Measurements from ENCODE around the gene CLPTM1L. TPM values are rescaled to one million over a fixed set of nuclear protein-coding genes. Genes with fewer than 3 reads are reported as not detected.
"Not testable (repeated sequence)": the region's sequence is repeated elsewhere in the genome, so short reads cannot be mapped to it uniquely, and the experiment has no call there.

CLPTM1L gene
- total RNA-seq, 2 donors from 2014 or later = 70.5 to 80.9 TPM

DNA sequence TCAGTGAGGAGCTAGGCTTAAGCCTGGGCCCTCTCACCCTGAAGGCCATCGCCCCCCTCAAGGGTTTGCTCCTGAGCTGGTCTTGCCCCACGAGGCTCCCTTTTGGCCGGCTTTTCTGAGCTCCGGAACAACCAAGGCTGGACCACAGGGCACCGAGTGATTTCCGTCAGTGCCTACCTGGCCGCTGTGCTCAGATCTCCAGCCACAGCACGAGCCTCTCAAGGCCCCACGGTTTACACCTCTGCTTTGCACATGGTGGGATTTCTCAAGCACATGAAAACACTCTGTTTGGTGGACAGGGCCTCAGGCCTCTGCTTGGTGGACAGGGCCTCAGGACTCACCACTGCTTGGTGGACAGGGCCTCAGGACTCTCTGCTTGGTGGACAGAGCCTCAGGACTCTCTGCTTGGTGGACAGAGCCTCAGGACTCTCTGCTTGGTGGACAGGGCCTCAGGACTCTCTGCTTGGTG is 15.8 kb downstream of the CLPTM1L start:
- Mint-ChIP-seq H3K27ac (peak overlapping the region; percentile 86), H3K27me3 (no peaks in the 10 kb centered on the region), H3K36me3 (ENCODE audit: low read depth) (peaks cover 24% of the 10 kb centered on the region), H3K4me3 (no peak overlapping the region), H3K4me1 (peaks cover 28% of the 10 kb centered on the region)
- no peaks in the 10 kb centered on the region for H3K9me3 ChIP-seq (ENCODE audit: control insufficient read depth, low read length, poor library complexity, severe bottlenecking)
- no peak for ATAC-seq
- no peak for DNase-seq

DNA sequence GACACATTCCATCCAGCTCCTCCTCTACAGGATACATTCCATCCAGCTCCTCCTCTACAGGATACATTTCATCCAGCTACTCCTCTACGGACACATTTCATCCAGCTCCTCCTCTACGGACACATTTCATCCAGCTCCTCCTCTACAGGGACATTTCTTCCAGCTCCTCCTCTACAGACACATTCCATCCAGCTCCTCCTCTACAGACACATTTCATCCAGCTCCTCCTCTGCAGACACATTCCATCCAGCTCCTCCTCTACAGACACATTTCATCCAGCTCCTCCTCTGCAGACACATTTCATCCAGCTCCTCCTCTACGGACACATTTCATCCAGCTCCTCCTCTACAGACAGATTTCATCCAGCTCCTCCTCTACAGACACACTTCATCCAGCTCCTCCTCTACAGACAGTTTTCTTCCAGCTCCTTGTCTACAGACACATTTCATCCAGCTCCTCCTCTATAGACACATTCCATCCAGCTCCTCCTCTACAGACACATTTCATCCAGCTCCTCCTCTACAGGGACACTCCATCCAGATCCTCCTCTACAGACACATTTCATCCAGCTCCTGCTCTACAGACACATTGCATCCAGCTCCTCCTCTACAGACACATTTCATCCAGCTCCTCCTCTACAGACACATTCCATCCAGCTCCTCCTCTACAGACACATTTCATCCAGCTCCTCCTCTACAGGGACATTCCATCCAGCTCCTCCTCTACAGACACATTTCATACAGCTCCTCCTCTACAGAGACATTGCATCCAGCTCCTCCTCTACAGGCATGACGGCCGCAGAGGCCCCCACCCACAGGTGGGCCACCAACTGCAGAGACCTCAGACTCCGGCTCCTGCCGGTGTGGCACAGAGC is 16.4 kb downstream of the CLPTM1L start:
- peaks cover 24% of the 10 kb centered on the region for H3K36me3 Mint-ChIP-seq (ENCODE audit: low read depth)
- H3K4me3 Mint-ChIP-seq; H3K27me3 Mint-ChIP-seq; H3K9me3 ChIP-seq (ENCODE audit: control insufficient read depth, low read length, poor library complexity, severe bottlenecking); ATAC-seq; DNase-seq: not testable (repeated sequence)
- H3K4me1 Mint-ChIP-seq = peaks cover 28% of the 10 kb centered on the region
- H3K27ac Mint-ChIP-seq = peak overlapping the region; percentile 86

DNA sequence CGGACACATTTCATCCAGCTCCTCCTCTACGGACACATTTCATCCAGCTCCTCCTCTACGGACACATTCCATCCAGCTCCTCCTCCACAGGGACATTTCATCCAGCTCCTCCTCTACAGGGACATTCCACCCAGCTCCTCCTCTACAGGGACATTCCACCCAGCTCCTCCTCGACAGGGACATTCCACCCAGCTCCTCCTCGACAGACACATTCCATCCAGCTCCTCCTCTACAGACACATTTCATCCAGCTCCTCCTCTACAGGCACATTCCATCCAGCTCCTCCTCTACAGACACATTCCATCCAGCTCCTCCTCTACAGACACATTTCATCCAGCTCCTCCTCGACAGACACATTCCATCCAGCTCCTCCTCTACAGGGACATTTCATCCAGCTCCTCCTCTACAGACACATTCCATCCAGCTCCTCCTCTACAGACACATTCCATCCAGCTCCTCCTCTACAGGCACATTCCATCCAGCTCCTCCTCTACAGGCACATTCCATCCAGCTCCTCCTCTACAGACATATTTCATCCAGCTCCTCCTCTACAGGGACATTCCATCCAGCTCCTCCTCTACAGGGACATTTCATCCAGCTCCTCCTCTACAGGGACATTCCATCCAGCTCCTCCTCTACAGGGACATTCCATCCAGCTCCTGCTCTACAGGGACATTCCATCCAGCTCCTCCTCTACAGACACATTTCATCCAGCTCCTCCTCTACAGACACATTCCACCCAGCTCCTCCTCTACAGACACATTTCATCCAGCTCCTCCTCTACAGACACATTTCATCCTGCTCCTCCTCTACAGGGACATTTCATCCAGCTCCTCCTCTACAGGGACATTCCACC is 17.8 kb downstream of the CLPTM1L start:
- H3K27ac Mint-ChIP-seq = peak overlapping the region; percentile 32
- H3K27me3 Mint-ChIP-seq = not testable (repeated sequence)

DNA sequence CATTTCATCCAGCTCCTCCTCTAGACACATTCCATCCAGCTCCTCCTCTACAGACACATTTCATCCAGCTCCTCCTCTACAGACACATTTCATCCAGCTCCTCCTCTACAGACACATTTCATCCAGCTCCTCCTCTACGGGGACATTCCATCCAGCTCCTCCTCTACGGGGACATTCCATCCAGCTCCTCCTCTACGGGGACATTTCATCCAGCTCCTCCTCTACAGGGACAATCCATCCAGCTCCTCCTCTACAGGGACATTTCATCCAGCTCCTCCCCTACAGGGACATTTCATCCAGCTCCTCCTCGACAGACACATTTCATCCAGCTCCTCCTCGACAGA is 18.4 kb downstream of the CLPTM1L start:
- DNase-seq; H3K27me3 Mint-ChIP-seq; H3K4me3 Mint-ChIP-seq; H3K27ac Mint-ChIP-seq; H3K9me3 ChIP-seq (ENCODE audit: control insufficient read depth, low read length, poor library complexity, severe bottlenecking); ATAC-seq: not testable (repeated sequence)
- Mint-ChIP-seq H3K4me1 (peaks cover 28% of the 10 kb centered on the region), H3K36me3 (ENCODE audit: low read depth) (peaks cover 25% of the 10 kb centered on the region)

More for the DNA sequence above, 17.8 kb downstream of the CLPTM1L start:
- H3K9me3 ChIP-seq (ENCODE audit: control insufficient read depth, low read length, poor library complexity, severe bottlenecking); DNase-seq; H3K4me3 Mint-ChIP-seq; ATAC-seq: not testable (repeated sequence)
- peaks cover 24% of the 10 kb centered on the region for H3K36me3 Mint-ChIP-seq (ENCODE audit: low read depth)
- H3K4me1 Mint-ChIP-seq = peaks cover 28% of the 10 kb centered on the region

DNA sequence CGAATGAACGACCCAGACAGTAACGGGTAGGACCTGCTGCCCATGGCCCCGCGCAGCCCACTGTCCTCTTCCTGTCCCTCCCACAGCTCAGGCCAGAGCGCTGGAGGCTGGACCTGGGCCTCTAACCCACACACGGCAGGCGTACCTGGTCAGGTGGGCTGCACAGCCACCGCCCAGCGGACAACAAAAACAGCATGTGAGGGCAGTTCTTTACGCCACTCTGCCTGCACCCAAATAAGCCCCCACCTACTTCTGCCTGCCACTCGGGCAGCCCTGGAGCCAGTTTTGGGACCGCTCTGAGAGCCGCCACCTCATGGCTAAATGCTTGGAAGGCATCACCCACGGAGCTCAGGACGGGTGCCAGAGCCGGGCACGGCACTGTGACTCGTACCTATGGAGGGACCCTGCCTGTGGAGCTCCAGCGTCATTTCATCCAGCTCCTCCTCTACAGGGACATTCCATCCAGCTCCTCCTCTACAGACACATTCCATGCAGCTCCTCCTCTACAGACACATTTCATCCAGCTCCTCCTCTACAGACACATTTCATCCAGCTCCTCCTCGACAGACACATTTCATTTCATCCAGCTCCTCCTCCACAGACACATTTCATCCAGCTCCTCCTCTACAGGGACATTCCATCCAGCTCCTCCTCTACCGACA is 18.9 kb downstream of the CLPTM1L start:
- peak overlapping the region; percentile 36 for H3K4me3 Mint-ChIP-seq
- no peaks in the 10 kb centered on the region for H3K9me3 ChIP-seq (ENCODE audit: control insufficient read depth, low read length, poor library complexity, severe bottlenecking)
- H3K4me1 Mint-ChIP-seq = peaks cover 33% of the 10 kb centered on the region
- H3K27ac Mint-ChIP-seq = no peak overlapping the region
- H3K36me3 Mint-ChIP-seq (ENCODE audit: low read depth) = peaks cover 26% of the 10 kb centered on the region
- no peak for DNase-seq
- H3K27me3 Mint-ChIP-seq = no peaks in the 10 kb centered on the region
- no peak for ATAC-seq

DNA sequence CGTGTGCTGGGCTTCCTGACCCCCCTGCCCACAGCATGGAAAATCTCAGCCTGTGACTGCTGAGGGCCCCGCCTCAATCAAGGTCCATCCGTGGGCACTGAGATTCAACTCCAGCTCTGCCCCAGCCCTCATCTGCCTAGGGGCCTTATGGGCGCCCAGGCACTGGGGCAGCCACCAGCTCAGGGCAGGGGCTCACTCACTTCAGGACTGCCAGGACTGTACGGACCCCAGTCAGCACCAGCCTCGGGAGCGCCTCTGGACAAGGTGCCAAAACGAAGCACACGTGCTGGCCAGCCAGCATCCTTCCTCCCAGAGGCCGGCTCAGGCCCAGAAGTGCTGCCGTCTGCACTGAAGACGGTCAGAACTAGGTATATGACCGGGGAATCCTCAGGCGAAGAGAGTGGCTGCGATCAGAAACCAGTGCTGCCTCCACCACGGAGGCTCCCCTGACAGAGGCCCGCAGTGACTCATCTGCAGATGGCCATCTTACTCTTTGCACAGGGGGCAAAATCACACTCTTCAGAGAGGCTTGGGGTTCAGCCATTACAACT is 19.6 kb downstream of the CLPTM1L start:
- H3K4me3 Mint-ChIP-seq = no peak overlapping the region
- no peak overlapping the region for H3K27ac Mint-ChIP-seq
- peaks cover 33% of the 10 kb centered on the region for H3K4me1 Mint-ChIP-seq
- H3K9me3 ChIP-seq (ENCODE audit: control insufficient read depth, low read length, poor library complexity, severe bottlenecking) = no peaks in the 10 kb centered on the region
- ATAC-seq (no peak), DNase-seq (no peak)
- no peaks in the 10 kb centered on the region for H3K27me3 Mint-ChIP-seq
- peaks cover 26% of the 10 kb centered on the region for H3K36me3 Mint-ChIP-seq (ENCODE audit: low read depth)

DNA sequence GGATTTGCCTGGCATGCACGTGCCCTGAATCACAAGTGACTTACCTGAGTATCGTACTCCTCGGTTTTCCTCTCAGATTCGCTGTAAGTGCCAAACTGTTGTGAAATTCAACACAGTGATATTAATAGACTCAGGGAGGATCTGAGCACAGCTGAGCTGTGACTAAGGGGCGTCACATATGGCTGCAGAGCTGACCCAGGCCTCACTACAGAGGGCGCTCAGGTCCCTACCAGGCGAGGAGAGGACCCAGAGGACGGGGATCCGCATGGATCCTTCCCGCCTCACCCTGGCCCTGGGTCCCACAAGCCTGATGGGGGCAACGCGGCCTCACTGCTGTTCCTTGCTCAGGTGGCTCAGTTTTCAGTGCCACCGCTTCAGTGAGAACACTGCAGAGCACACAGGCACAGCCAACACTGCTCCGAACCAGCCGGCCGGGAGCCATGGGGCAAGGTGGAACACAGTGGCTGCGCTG is 20.1 kb downstream of the CLPTM1L start:
- H3K36me3 Mint-ChIP-seq (ENCODE audit: low read depth) = peaks cover 26% of the 10 kb centered on the region

DNA sequence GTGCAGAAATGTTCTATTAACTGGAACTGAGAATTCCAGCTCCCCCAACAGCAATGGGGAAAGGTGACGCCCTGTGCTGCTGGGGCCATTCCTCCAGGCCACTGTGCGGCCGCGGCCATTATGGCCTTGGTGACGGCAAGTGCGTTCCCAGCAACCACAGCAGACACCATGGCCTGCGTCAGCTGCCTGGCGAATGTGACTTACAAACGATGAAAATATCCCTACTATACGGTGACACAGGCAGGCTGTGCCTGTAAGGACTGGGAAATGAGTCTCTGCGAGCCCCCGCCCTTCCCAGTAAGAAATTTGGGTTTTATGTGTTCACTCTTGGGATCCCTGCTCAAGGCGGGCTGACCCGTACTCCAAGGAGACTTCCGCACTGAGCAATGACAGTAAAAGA is 20.6 kb downstream of the CLPTM1L start:
- no peaks in the 10 kb centered on the region for H3K9me3 ChIP-seq (ENCODE audit: control insufficient read depth, low read length, poor library complexity, severe bottlenecking)
- Mint-ChIP-seq H3K27me3 (no peaks in the 10 kb centered on the region), H3K4me1 (peaks cover 33% of the 10 kb centered on the region), H3K4me3 (no peak overlapping the region), H3K36me3 (ENCODE audit: low read depth) (peaks cover 26% of the 10 kb centered on the region), H3K27ac (no peak overlapping the region)
- ATAC-seq (no peak), DNase-seq (no peak)

More for the DNA sequence above, 20.1 kb downstream of the CLPTM1L start:
- H3K9me3 ChIP-seq (ENCODE audit: control insufficient read depth, low read length, poor library complexity, severe bottlenecking) = no peaks in the 10 kb centered on the region
- Mint-ChIP-seq H3K4me3 (no peak overlapping the region), H3K4me1 (peaks cover 33% of the 10 kb centered on the region), H3K27ac (no peak overlapping the region), H3K27me3 (no peaks in the 10 kb centered on the region)
- DNase-seq (no peak), ATAC-seq (no peak)

DNA sequence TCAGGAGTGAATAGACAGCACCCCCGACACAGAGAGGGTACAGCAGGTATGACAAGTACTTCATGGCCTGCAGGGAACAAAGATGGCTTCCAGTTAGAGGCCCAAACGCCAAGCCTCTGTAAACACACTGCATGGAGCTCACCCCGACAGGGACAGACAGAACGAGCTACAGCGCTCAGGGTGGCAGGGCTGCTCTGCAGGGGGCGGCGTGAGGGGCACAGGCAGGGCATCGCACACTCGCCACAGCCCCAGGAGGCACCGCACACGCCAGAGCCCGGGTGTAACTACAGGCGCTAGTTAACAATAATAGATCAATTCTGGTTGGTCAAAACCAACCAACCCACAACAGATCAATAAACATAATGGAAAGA is 21.1 kb downstream of the CLPTM1L start:
- no peak for DNase-seq
- Mint-ChIP-seq H3K27me3 (no peaks in the 10 kb centered on the region), H3K36me3 (ENCODE audit: low read depth) (peaks cover 26% of the 10 kb centered on the region), H3K4me3 (no peak overlapping the region), H3K27ac (no peak overlapping the region), H3K4me1 (peaks cover 31% of the 10 kb centered on the region)
- no peak for ATAC-seq
- no peaks in the 10 kb centered on the region for H3K9me3 ChIP-seq (ENCODE audit: control insufficient read depth, low read length, poor library complexity, severe bottlenecking)

DNA sequence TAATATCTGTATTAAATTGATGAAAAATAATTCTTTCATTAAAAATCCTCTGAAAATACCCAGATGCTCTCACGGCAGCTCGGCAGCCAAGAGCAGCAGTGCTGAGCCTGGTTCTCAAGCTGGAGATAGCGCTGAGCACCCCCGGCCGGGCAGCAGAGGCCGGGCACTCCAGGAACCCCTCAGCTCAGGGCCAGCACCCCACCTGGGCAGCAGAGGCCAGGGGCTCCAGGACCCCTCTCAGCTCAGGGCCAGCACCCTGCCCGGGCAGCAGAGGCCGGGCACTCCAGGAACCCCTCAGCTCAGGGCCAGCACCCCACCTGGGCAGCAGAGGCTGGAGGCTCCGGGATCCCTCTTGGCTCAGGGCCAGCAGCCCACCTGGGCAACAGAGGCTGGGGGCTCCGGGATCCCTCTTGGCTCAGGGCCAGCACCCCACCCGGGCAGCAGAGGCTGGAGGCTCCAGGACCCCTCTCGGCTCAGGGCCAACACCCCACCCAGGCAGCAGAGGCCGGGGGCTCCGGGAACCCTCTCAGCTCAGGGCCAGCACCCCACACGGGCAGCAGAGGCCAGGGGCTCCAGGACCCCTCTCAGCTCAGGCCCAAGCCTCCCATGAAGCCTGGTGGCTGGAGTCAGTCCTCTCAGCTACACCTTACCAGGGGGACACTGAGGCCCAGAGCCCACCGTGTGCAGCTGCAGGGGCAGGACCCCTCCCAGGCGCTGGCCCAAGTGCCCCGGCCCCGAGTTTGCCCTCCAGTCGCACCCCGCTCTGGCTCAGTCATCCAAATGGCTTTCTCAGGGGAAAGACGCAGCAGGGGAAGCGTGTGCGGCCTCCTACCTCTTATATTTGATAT is 21.7 kb downstream of the CLPTM1L start:
- Mint-ChIP-seq H3K36me3 (ENCODE audit: low read depth) (peaks cover 20% of the 10 kb centered on the region), H3K4me3 (no peak overlapping the region), H3K27ac (no peak overlapping the region), H3K4me1 (peaks cover 25% of the 10 kb centered on the region), H3K27me3 (no peaks in the 10 kb centered on the region)
- peak in 1 of 3 donors; percentile 8 for DNase-seq
- no peak for ATAC-seq
- no peaks in the 10 kb centered on the region for H3K9me3 ChIP-seq (ENCODE audit: control insufficient read depth, low read length, poor library complexity, severe bottlenecking)

DNA sequence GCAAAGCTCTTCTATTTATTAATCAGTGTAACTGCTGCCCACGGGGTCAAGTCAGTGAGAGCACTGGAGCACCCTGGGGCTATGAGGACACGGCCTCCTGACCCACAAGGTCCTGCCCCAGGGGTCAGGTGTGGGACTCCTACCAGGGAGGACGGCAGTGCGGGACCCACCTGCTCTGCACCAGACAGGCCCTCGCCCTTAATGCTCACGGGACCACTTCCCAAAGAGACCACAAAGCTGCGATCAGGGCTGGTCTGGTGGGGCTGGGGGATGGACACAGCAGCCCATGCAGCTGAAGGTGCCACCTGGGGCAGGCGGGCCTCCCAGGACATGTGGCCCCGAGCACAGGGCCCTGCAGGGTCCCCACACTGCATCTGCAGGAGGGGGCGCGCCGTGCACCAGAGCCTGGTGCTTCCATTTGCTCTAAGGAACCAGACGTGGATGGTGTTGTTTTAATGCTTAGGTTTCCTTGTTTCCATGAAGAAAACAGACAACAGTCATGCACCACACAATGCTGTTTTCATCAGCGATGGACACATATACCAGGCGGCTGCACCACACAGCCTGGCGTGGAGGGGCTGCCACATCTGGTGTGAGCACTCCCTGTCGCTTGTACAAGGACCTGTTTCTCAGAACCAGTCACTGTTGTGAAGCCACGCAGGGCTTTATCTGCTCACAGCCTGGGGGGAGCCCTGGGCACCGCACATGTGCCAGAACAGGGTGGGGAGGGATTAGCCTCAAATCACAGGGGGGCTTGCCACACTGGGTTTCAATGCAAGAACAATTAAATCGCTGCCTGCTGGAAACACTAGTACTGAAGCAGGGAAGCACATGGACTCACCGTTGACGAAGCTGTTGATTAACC is 22.6 kb downstream of the CLPTM1L start:
- Mint-ChIP-seq H3K36me3 (ENCODE audit: low read depth) (peaks cover 14% of the 10 kb centered on the region), H3K4me3 (no peak overlapping the region), H3K4me1 (peaks cover 21% of the 10 kb centered on the region), H3K27me3 (no peaks in the 10 kb centered on the region), H3K27ac (no peak overlapping the region)
- DNase-seq = peak in 1 of 3 donors; percentile 6
- H3K9me3 ChIP-seq (ENCODE audit: control insufficient read depth, low read length, poor library complexity, severe bottlenecking) = no peaks in the 10 kb centered on the region
- no peak for ATAC-seq

Measured in T-helper 17 cell (primary cell).